CD4-positive, CD25-positive, alpha-beta regulatory T cell (primary cell): ENCODE results near the gene PRSS50. TPM values are rescaled to one million over a fixed set of nuclear protein-coding genes. Genes with fewer than 3 reads are reported as not detected.
"Not testable (repeated sequence)": the region's sequence is repeated elsewhere in the genome, so short reads cannot be mapped to it uniquely, and the experiment has no call there.

Experiments
- ATAC-seq, 2 donors: fragments of 150-1000 bp; cut with Tn5 transposase; one replicate each; pipeline ENCODE4 v1.10.0; 2021; ENCODE audit warnings: low read depth in 2 of 2, moderate number of reproducible peaks in 2 of 2, moderate library complexity in 1 of 2
- DNase-seq, 3 donors: peaks; one replicate each; pipeline versions ENCODE4 v3.0.0 to v3.0.0-alpha.2; 2012 to 2022; ENCODE audit warnings: mixed read lengths in 1 of 3
- H3K27ac ChIP-seq: one replicate; pipeline ENCODE4 v1.7.0; 2013; ENCODE audit warnings: mild to moderate bottlenecking, low read length; ENCODE audit not compliant: insufficient read depth, poor library complexity, severe bottlenecking
- H3K27me3 ChIP-seq: one replicate; pipeline ENCODE4 v1.7.0; 2013; ENCODE audit warnings: low read length; ENCODE audit not compliant: control insufficient read depth, insufficient read depth
- H3K36me3 ChIP-seq: one replicate; pipeline ENCODE4 v1.7.0; 2013; ENCODE audit warnings: mild to moderate bottlenecking, low read length, moderate library complexity; ENCODE audit not compliant: control insufficient read depth, insufficient read depth
- H3K4me1 ChIP-seq: 2 replicates; pipeline ENCODE4 v1.7.0; 2013; ENCODE audit warnings: mild to moderate bottlenecking, low read length; ENCODE audit not compliant: insufficient read depth, control insufficient read depth, poor library complexity, severe bottlenecking
- H3K4me3 ChIP-seq: one replicate; pipeline ENCODE4 v1.7.0; 2013; ENCODE audit warnings: low read depth, mild to moderate bottlenecking, low read length, moderate library complexity
- H3K9me3 ChIP-seq, 2 experiments: 1 replicate in 1 of 2; 2 replicates in 1 of 2; pipeline ENCODE4 v1.7.0; 2013; ENCODE audit warnings: low read length in 2 of 2, mild to moderate bottlenecking in 1 of 2, moderate library complexity in 1 of 2; ENCODE audit not compliant: control insufficient read depth in 2 of 2
- H3K27ac Mint-ChIP-seq, 3 donors: one replicate each; pipeline ENCODE4 v1.8.0; 2020 to 2022; ENCODE audit warnings: mild to moderate bottlenecking in 3 of 3, mixed read lengths in 3 of 3, moderate library complexity in 2 of 3
- H3K27me3 Mint-ChIP-seq: one replicate; pipeline ENCODE4 v1.8.0; 2022; ENCODE audit warnings: mild to moderate bottlenecking, mixed read lengths
- H3K36me3 Mint-ChIP-seq: one replicate; pipeline ENCODE4 v1.8.0; 2020; ENCODE audit warnings: mixed read lengths
- H3K4me1 Mint-ChIP-seq, 4 donors: one replicate each; pipeline ENCODE4 v1.8.0; 2020 to 2022; ENCODE audit warnings: mixed read lengths in 4 of 4, mild to moderate bottlenecking in 1 of 4
- H3K4me3 Mint-ChIP-seq, 4 donors: one replicate each; pipeline ENCODE4 v1.8.0; 2020 to 2022; ENCODE audit warnings: mild to moderate bottlenecking in 4 of 4, mixed read lengths in 4 of 4, moderate library complexity in 3 of 4
- H3K9me3 Mint-ChIP-seq, 7 donors: one replicate each; pipeline ENCODE4 v1.8.0; 2020 to 2022; ENCODE audit warnings: mixed read lengths in 7 of 7, mild to moderate bottlenecking in 3 of 7, moderate library complexity in 2 of 7
- polyA plus RNA-seq, 4 donors: library from polyadenylated mRNA; unstranded; fragments of 300-500 nt; fragmentation: Illumina TruSeq; gene quantifications; one replicate each; pipeline ENCODE4 v1.2.3, GENCODE V29; 2021
- total RNA-seq: library from RNA; stranded (reverse); gene quantifications from one replicate; pipeline ENCODE4 v1.2.3, GENCODE V29; 2022

The PRSS50 gene, protein sequence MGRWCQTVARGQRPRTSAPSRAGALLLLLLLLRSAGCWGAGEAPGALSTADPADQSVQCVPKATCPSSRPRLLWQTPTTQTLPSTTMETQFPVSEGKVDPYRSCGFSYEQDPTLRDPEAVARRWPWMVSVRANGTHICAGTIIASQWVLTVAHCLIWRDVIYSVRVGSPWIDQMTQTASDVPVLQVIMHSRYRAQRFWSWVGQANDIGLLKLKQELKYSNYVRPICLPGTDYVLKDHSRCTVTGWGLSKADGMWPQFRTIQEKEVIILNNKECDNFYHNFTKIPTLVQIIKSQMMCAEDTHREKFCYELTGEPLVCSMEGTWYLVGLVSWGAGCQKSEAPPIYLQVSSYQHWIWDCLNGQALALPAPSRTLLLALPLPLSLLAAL
- total RNA-seq (not detected), polyA plus RNA-seq (not detected)

DNA sequence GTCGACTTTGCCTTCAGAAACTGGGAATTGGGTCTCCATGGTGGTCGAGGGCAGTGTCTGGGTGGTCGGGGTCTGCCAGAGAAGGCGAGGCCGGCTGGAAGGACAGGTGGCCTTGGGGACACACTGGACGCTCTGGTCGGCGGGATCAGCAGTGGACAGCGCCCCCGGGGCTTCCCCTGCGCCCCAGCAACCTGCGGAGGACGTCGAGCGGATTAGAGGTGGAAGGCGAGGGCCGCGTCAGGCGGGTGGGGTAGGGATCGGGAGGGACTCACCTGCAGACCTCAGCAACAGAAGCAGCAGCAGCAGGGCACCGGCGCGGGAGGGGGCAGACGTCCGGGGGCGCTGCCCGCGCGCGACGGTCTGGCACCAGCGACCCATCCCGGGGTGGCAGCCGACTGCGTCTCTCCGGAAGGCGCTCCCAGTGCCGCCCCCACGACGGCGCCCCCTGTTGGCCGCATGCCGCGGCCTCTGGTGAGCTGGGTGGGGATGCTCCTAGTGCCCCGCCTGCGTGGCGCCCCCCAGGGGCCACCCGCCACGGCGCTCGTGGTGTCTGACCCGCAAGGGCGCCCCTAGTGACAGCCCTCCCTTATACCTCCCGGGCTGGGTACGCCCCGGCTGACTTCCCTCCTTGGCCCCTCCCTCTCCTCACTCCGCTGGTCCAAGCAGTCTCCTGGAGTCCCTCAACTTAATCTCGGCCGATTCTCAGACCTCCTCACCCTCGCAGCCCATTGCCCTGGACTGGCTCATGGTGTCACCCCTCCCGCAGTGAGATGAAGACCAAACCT is at the start of gene PRSS50:
Gene PRSS50, minus strand, starts transcription at position 423 of the 785 bp plus-strand sequence. Its CDS starts 45 bp downstream, at position 378.
- Histone ChIP-seq H3K4me1 (no peaks in the 10 kb centered on the region), H3K4me3 (no peak within 1 kb of the TSS), H3K36me3 (no peaks in the 10 kb centered on the region), H3K27ac (no peak within 1 kb of the TSS), H3K27me3 (no peaks in the 10 kb centered on the region), H3K9me3 (no peaks in the 10 kb centered on the region)
- Mint-ChIP-seq H3K4me3 (peak within 1 kb of the TSS in 1 of 4 donors; percentile 64), H3K27me3 (peaks cover 4% of the 10 kb centered on the region), H3K27ac (no peak within 1 kb of the TSS), H3K36me3 (no peaks in the 10 kb centered on the region), H3K4me1 (peaks cover 0 to 3% (median 0%) of the 10 kb centered on the region in 4 donors), H3K9me3 (peaks cover 0 to 3% (median 0%) of the 10 kb centered on the region in 7 donors)
- DNase-seq (peak in 1 of 3 donors; percentile 24), ATAC-seq (no peak)

- no peak overlapping the region for H3K4me3 Mint-ChIP-seq
- Histone ChIP-seq H3K9me3 (peaks cover 31 to 39% of the 10 kb centered on the region in 2 experiments), H3K4me1 (no peaks in the 10 kb centered on the region), H3K27ac (no peak overlapping the region), H3K4me3 (no peak overlapping the region), H3K27me3 (peaks cover 7% of the 10 kb centered on the region), H3K36me3 (no peaks in the 10 kb centered on the region)
- no peak for ATAC-seq
- H3K4me1 Mint-ChIP-seq, result no peaks in the 10 kb centered on the region
- DNase-seq, result no peak
- peaks cover 3 to 47% (median 20%) of the 10 kb centered on the region in 7 donors for H3K9me3 Mint-ChIP-seq
- H3K27me3 Mint-ChIP-seq, result peaks cover 35% of the 10 kb centered on the region
- peaks cover 4% of the 10 kb centered on the region for H3K36me3 Mint-ChIP-seq
- no peak overlapping the region for H3K27ac Mint-ChIP-seq
These were observed 46.5 kb upstream of the PRSS50 start for GRCh38 chr3:46764206-46764605.

GRCh38 chr3:46763178-46763577 is 45.5 kb upstream of the PRSS50 start:
- H3K27ac ChIP-seq, result no peak overlapping the region
- no peaks in the 10 kb centered on the region for H3K4me1 ChIP-seq
- no peak for DNase-seq
- Mint-ChIP-seq H3K27me3 (peaks cover 44% of the 10 kb centered on the region), H3K27ac (no peak overlapping the region), H3K4me1 (no peaks in the 10 kb centered on the region), H3K9me3 (peaks cover 3 to 44% (median 20%) of the 10 kb centered on the region in 7 donors), H3K36me3 (peaks cover 4% of the 10 kb centered on the region), H3K4me3 (no peak overlapping the region)
- H3K4me3 ChIP-seq, result no peak overlapping the region
- no peak for ATAC-seq
- H3K36me3 ChIP-seq, result no peaks in the 10 kb centered on the region
- peaks cover 7% of the 10 kb centered on the region for H3K27me3 ChIP-seq
- H3K9me3 ChIP-seq, result peaks cover 24 to 36% of the 10 kb centered on the region in 2 experiments

DNA sequence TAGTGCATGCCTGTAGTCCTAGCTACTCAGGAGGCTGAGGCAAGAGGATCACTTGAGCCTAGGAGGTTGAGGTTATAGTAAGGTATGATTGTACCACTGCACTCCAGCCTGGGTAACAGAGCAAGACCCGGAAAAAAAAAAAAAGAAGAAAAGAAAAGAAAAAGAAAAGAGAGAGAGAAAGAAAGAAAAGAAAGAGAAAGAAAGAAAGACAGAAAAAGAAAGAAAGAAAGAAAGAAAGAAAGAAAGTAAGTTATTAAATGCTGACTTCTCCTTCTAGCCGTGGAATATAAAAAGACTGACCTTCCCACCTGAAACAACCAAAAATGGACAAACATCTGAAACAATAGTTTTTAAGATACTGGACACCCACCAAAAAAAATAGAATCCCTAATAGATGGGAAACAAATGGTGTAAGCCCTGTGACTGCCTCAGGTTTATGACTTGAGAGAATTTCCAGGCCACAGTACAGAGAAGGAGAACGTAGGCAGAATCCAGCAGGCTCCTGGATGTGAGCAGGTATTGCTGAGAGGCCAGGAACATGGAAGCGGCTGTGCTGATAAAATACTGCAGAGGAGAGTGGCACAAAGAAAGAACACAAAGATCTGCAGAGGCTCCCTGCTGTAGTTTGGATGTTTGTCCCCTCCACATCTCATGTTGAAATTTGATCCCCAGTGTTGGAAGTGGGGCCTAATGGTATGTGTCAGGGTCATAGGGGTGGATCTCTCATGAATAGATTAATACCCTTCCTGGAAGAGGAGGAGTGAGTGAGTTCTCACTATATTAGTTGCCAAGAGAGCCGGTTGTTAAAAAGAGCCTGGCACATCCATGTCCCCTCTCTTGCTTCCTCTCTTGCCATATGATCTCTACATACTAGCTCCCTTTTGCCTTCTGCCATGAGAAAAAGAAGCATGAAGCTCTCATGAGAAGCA is 41.8 kb upstream of the PRSS50 start:
- Mint-ChIP-seq H3K36me3 (peaks cover 4% of the 10 kb centered on the region), H3K9me3 (peaks cover 1 to 22% (median 11%) of the 10 kb centered on the region in 7 donors), H3K4me1 (no peaks in the 10 kb centered on the region), H3K27ac (no peak overlapping the region), H3K27me3 (peaks cover 40% of the 10 kb centered on the region), H3K4me3 (no peak overlapping the region)
- ATAC-seq (no peak), DNase-seq (no peak)
- H3K36me3 ChIP-seq, result no peaks in the 10 kb centered on the region
- peaks cover 13 to 19% of the 10 kb centered on the region in 2 experiments for H3K9me3 ChIP-seq
- H3K4me3 ChIP-seq, result no peak overlapping the region
- H3K4me1 ChIP-seq, result no peaks in the 10 kb centered on the region
- H3K27me3 ChIP-seq, result peaks cover 7% of the 10 kb centered on the region
- H3K27ac ChIP-seq, result no peak overlapping the region

DNA sequence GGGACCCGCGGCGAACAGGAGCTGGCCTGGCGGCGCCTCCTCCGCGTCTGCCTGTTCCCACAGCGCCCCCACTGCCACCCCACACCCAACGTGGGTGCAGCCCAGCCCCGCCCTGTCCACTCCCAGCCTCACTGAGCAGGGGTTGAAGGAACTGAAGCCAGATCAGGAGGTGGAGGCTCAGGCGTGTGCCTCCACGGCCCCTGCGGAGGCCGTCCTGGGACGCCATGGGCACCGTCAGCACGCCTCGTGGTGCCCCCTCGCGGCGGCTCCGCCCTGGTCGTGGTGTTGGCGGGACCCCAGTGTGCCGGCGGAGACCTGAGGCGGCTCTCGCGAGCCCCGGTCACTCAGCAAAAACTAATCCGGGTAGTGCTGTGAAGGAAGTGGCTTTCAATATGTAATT is 39.0 kb upstream of the PRSS50 start:
- peaks cover 0 to 2% of the 10 kb centered on the region in 2 experiments for H3K9me3 ChIP-seq
- H3K4me3 Mint-ChIP-seq, result no peak overlapping the region
- no peaks in the 10 kb centered on the region for H3K36me3 ChIP-seq
- no peak overlapping the region for H3K4me3 ChIP-seq
- no peak for DNase-seq
- no peaks in the 10 kb centered on the region for H3K27me3 ChIP-seq
- H3K4me1 ChIP-seq, result no peaks in the 10 kb centered on the region
- peaks cover 25% of the 10 kb centered on the region for H3K27me3 Mint-ChIP-seq
- H3K36me3 Mint-ChIP-seq, result no peaks in the 10 kb centered on the region
- H3K27ac Mint-ChIP-seq, result no peak overlapping the region
- peaks cover 0 to 5% (median 1%) of the 10 kb centered on the region in 4 donors for H3K4me1 Mint-ChIP-seq
- no peak for ATAC-seq
- peaks cover 0 to 3% (median 0%) of the 10 kb centered on the region in 7 donors for H3K9me3 Mint-ChIP-seq
- no peak overlapping the region for H3K27ac ChIP-seq

GRCh38 chr3:46755646-46756045 is 38.0 kb upstream of the PRSS50 start:
- Mint-ChIP-seq H3K27ac (no peak overlapping the region), H3K4me1 (peaks cover 0 to 5% (median 1%) of the 10 kb centered on the region in 4 donors), H3K27me3 (peaks cover 25% of the 10 kb centered on the region), H3K9me3 (peaks cover 0 to under 1% (median 0%) of the 10 kb centered on the region in 7 donors), H3K4me3 (no peak overlapping the region), H3K36me3 (no peaks in the 10 kb centered on the region)
- DNase-seq (no peak), ATAC-seq (no peak)
- Histone ChIP-seq H3K4me1 (no peaks in the 10 kb centered on the region), H3K27ac (no peak overlapping the region), H3K27me3 (no peaks in the 10 kb centered on the region), H3K4me3 (no peak overlapping the region), H3K9me3 (no peaks in the 10 kb centered on the region), H3K36me3 (no peaks in the 10 kb centered on the region)

DNA sequence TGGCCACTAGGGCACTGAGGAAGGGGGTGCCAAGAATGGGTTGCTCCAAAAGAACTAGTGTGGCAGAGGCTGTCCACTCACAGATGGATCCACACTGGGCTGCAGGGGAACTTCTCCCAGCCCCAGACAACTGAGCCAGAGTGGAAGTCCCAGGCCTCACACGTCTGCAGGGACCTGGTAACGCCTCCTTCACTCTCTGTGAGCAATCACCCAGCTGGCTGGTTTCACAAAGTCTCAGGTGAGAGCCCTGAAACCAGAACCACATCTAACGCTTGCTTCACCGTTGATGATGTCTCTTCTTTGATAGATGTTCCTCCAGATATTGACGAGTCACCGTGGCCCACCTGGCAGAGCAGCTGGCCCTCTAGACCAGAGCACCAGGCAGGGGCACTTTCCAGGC is 35.5 kb upstream of the PRSS50 start:
- H3K4me3 ChIP-seq, H3K9me3 Mint-ChIP-seq, H3K9me3 ChIP-seq, H3K4me3 Mint-ChIP-seq, H3K27ac ChIP-seq, H3K4me1 Mint-ChIP-seq, H3K36me3 Mint-ChIP-seq, H3K36me3 ChIP-seq, H3K4me1 ChIP-seq, H3K27me3 ChIP-seq, H3K27me3 Mint-ChIP-seq: not testable (repeated sequence)
- peak in 1 of 2 donors; percentile 50 for ATAC-seq
- DNase-seq, result peak in 2 of 3 donors; percentile 4 to 25
- H3K27ac Mint-ChIP-seq, result peak overlapping the region in 1 of 3 donors; percentile 46
